Skin epidermis (tissue), 12 donors: ENCODE measurements around the gene KSR2.

ENCODE experiments used
- H3K27ac ChIP-seq, 21 experiments: fragments of 200-600 bp; sonication (generic) in 11 of 21; one replicate each; pipeline ENCODE4 v1.5.0; 2020; ENCODE audit warnings: mild to moderate bottlenecking in 3 of 21, inconsistent platforms in 2 of 21, moderate library complexity in 2 of 21
- H3K4me3 ChIP-seq, 7 experiments: fragments of 200-600 bp; sonication (generic) in 2 of 7; one replicate each; pipeline ENCODE4 v1.5.0; 2020; ENCODE audit warnings: inconsistent platforms in 2 of 7, mild to moderate bottlenecking in 2 of 7, moderate library complexity in 1 of 7

The KSR2 gene

DNA sequence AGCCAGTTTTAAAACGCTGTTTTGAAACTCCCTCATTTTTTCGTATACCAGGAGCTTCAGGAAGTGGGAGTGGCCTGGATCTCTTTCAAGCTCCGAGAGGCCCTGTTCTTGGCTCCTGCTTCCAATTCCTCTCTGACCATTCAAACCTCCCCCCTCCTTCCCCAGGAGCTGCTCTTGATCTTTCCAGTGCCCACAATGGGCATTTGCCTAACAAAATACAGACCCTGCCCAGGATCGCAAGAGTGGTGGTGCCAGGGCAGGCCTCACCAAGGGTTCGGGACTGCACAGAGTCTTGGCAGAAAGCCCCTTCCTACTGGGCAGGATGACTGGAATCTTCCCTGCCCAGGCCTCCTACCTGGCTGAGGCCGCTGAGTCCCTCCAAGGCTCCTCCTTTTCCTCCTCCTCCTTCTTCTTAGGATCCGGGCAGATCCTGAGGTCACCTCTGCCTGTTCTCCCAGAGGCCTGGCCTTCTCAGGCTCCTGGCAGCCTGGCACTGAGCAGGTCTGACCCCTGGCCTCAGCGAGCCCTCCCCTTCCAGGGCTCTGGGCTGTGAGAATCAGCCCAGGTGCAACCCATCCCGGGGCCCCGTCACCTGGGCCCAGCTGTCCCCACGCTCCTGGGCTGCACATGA is 560.5 kb downstream of the KSR2 start:
- Histone ChIP-seq H3K27ac (no peak overlapping the region), H3K4me3 (no peak overlapping the region)

- no peak overlapping the region for H3K27ac ChIP-seq
- no peak overlapping the region for H3K4me3 ChIP-seq
These were observed 563.9 kb downstream of the KSR2 start for GRCh38 chr12:117404940-117405339.

- Histone ChIP-seq H3K4me3 (no peak overlapping the region), H3K27ac (no peak overlapping the region)
These were observed 564.5 kb downstream of the KSR2 start for GRCh38 chr12:117404203-117404853.

DNA sequence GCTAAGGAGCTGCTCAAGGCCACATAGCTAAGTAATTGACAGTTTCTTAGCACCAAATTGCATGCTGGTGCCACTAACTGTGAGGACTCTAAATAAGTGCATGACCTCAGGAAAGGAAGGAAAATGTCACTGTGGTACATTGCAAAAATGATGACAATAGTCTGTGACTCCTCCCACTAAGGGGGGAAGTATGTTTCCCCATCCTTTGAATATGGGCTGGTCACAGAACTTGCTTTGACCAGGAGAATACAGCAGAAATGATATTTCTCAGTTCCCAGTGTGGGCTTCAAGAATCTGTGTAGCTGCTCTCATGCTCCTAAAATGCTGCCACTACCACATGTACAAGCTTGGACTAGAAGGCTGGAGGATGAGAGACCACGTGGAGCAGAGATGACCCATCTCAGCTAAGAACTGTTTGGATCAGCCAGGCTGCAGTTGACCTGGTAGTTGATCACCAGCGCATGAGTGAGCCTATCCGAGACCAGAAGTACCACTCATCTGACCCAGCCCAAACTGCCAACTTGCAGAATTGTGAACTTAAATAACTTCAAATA is 565.1 kb downstream of the KSR2 start:
- Histone ChIP-seq H3K4me3 (no peak overlapping the region), H3K27ac (no peak overlapping the region)
